ENCODE results near the gene IDS.
"Not testable (repeated sequence)": the region's sequence is repeated elsewhere in the genome, so short reads cannot be mapped to it uniquely, and the experiment has no call there.

Gene IDS

GRCh38 chrX:149541521-149542047 is 36.5 kb upstream of the IDS start:
- TF ChIP-seq CTCF (conservative IDR thresholded peaks at IDR 0.05; ENCODE audit: low read depth, low read length): no peak
- Histone ChIP-seq H3K27me3 (ENCODE audit: insufficient read depth, low read depth) (no peaks in the 10 kb centered on the region), H4K20me1 (ENCODE audit: insufficient read depth) (no peaks in the 10 kb centered on the region), H3K27ac (peak overlapping the region; percentile 93), H3K9ac (peak overlapping the region; percentile 89), H3K36me3 (ENCODE audit: insufficient read depth) (no peaks in the 10 kb centered on the region), H3K4me3 (IDR thresholded peaks at IDR 0.05; ENCODE audit: insufficient read depth, low read depth, low read length) (no peak overlapping the region), H3K79me2 (ENCODE audit: insufficient read depth, low read depth) (peaks cover 5% of the 10 kb centered on the region; the same call in 1 of the 2 replicates), H3K4me1 (ENCODE audit: low read depth, poor library complexity, severe bottlenecking) (no peaks in the 10 kb centered on the region), H2AFZ (ENCODE audit: low read depth) (peak overlapping the region; percentile 69; the same call in 1 of the 2 replicates), H3K4me2 (peak overlapping the region; percentile 84)

- H2AFZ ChIP-seq (ENCODE audit: low read depth): peak within 1 kb of the TSS; percentile 69
- TF ChIP-seq CTCF (conservative IDR thresholded peaks at IDR 0.05; ENCODE audit: low read depth, low read length): no peak
Measured at GRCh38 chrX:149540621-149541520, 35.8 kb upstream of the IDS start, which contains the start of gene EOLA1. Gene EOLA1, plus strand, starts transcription at chrX:149541012. Its CDS starts 4,619 bp downstream, at chrX:149545631.

GRCh38 chrX:149540131-149540620 is 35.1 kb upstream of the IDS start:
- no peak overlapping the region for H3K4me2 ChIP-seq
- no peak overlapping the region for H3K4me3 ChIP-seq (IDR thresholded peaks at IDR 0.05; ENCODE audit: insufficient read depth, low read depth, low read length)
- H3K9ac ChIP-seq: peak overlapping the region; percentile 89
- no peak for TF ChIP-seq CTCF (conservative IDR thresholded peaks at IDR 0.05; ENCODE audit: low read depth, low read length)
- peaks cover 5% of the 10 kb centered on the region; the same call in 1 of the 2 replicates for H3K79me2 ChIP-seq (ENCODE audit: insufficient read depth, low read depth)
- H3K27me3 ChIP-seq (ENCODE audit: insufficient read depth, low read depth): no peaks in the 10 kb centered on the region
- no peaks in the 10 kb centered on the region for H4K20me1 ChIP-seq (ENCODE audit: insufficient read depth)
- H3K27ac ChIP-seq: peak overlapping the region; percentile 93
- no peaks in the 10 kb centered on the region for H3K4me1 ChIP-seq (ENCODE audit: low read depth, poor library complexity, severe bottlenecking)
- H2AFZ ChIP-seq (ENCODE audit: low read depth): no peak overlapping the region
- H3K36me3 ChIP-seq (ENCODE audit: insufficient read depth): no peaks in the 10 kb centered on the region

More at GRCh38 chrX:149540621-149541520, 35.8 kb upstream of the IDS start, which contains the start of gene EOLA1:
- H3K27me3 ChIP-seq (ENCODE audit: insufficient read depth, low read depth): no peaks in the 10 kb centered on the region
- H4K20me1 ChIP-seq (ENCODE audit: insufficient read depth): no peaks in the 10 kb centered on the region
- no peaks in the 10 kb centered on the region for H3K36me3 ChIP-seq (ENCODE audit: insufficient read depth)
- H3K4me1 ChIP-seq (ENCODE audit: low read depth, poor library complexity, severe bottlenecking): no peaks in the 10 kb centered on the region
- H3K4me3 ChIP-seq (IDR thresholded peaks at IDR 0.05; ENCODE audit: insufficient read depth, low read depth, low read length): no peak within 1 kb of the TSS
- H3K27ac ChIP-seq: peak within 1 kb of the TSS; percentile 93
- H3K9ac ChIP-seq: peak within 1 kb of the TSS; percentile 89
- peaks cover 5% of the 10 kb centered on the region; the same call in 1 of the 2 replicates for H3K79me2 ChIP-seq (ENCODE audit: insufficient read depth, low read depth)
- peak within 1 kb of the TSS; percentile 84 for H3K4me2 ChIP-seq

- 0 out of 2 replicates have a peak overlapping the region, but pooled peaks have one; percentile 45 for H3K4me2 ChIP-seq
- no peaks in the 10 kb centered on the region for H3K27me3 ChIP-seq (ENCODE audit: insufficient read depth, low read depth)
- H4K20me1 ChIP-seq (ENCODE audit: insufficient read depth): no peaks in the 10 kb centered on the region
- H3K9ac ChIP-seq: no peak overlapping the region
- H3K27ac ChIP-seq: peak overlapping the region; percentile 43; the same call in 1 of the 2 replicates
- no peak overlapping the region for H3K4me3 ChIP-seq (IDR thresholded peaks at IDR 0.05; ENCODE audit: insufficient read depth, low read depth, low read length)
- H3K79me2 ChIP-seq (ENCODE audit: insufficient read depth, low read depth): peaks cover 5% of the 10 kb centered on the region; the same call in 1 of the 2 replicates
- no peaks in the 10 kb centered on the region for H3K4me1 ChIP-seq (ENCODE audit: low read depth, poor library complexity, severe bottlenecking)
- H2AFZ ChIP-seq (ENCODE audit: low read depth): no peak overlapping the region; the same call in 1 of the 2 replicates
- TF ChIP-seq CTCF (conservative IDR thresholded peaks at IDR 0.05; ENCODE audit: low read depth, low read length): no peak
- no peaks in the 10 kb centered on the region for H3K36me3 ChIP-seq (ENCODE audit: insufficient read depth)
Measured at GRCh38 chrX:149539283-149540130, 34.4 kb upstream of the IDS start.

- H3K9ac ChIP-seq; H3K79me2 ChIP-seq (ENCODE audit: insufficient read depth, low read depth); H3K4me3 ChIP-seq (IDR thresholded peaks at IDR 0.05; ENCODE audit: insufficient read depth, low read depth, low read length); H2AFZ ChIP-seq (ENCODE audit: low read depth); H3K36me3 ChIP-seq (ENCODE audit: insufficient read depth); H3K4me2 ChIP-seq; H4K20me1 ChIP-seq (ENCODE audit: insufficient read depth); H3K27me3 ChIP-seq (ENCODE audit: insufficient read depth, low read depth); H3K27ac ChIP-seq; H3K4me1 ChIP-seq (ENCODE audit: low read depth, poor library complexity, severe bottlenecking): not testable (repeated sequence)
Measured at GRCh38 chrX:149537474-149537873, 32.4 kb upstream of the IDS start.
